ENCODE results near the gene MYOZ1.

DNA sequence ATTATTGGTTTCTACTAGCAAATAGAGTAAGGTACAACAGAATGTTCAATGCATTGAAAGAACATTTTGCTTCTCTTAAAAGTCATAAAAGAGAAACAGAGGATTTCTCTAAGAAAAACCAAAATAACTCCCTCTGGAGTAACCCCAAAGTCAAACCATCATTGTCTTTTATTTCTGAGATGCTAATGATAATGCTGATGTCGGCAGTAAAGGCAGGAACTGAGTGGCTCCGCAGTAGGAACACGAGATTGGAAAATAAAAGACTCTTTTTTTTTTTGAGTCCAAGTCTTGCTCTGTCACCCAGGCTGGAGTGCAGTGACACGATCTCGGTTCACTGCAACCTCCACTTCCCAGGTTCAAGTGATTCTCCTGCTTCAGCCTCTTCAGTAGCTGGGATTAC lies 47.5 kb downstream of the MYOZ1 start:
- TF ChIP-seq EZH2phosphoT487 (IDR thresholded peaks at IDR 0.05; ENCODE audit: insufficient read depth, low read depth), result no peak
- no peak for TF ChIP-seq EZH2 (IDR thresholded peaks at IDR 0.05; ENCODE audit: insufficient read depth, poor library complexity, severe bottlenecking)
